ENCODE measurements around the gene FAM98C.

- TF ChIP-seq POLR2AphosphoS5 (IDR thresholded peaks at IDR 0.05; ENCODE audit: low read depth, low read length) (no peak), POLR2A (IDR thresholded peaks at IDR 0.05; ENCODE audit: low read depth, low read length) (no peak), PAX5 (IDR thresholded peaks at IDR 0.05; ENCODE audit: insufficient read depth, low read length, severe bottlenecking) (no peak), TAF1 (IDR thresholded peaks at IDR 0.05; ENCODE audit: low read depth, low read length) (no peak), POU2F2 (IDR thresholded peaks at IDR 0.05; ENCODE audit: low read depth, low read length) (no peak), SPI1 (IDR thresholded peaks at IDR 0.05; ENCODE audit: low read depth, low read length) (no peak)
Measured at GRCh38 chr19:38441657-38442348, 38.9 kb downstream of the FAM98C start.

All from GM12891 (cell line).